HepG2 (cell line): Measurements from ENCODE around the gene GPT2. TPM values are rescaled to one million over a fixed set of nuclear protein-coding genes. Genes with fewer than 3 reads are reported as not detected.

Experiments used
- ARNT ChIP-seq: fragments of 450-650 bp; IDR thresholded peaks from 2 replicates; pipeline ENCODE4 v1.6.1; 2017
- ELF3 ChIP-seq: IDR thresholded peaks from 2 replicates; pipeline ENCODE4 v1.6.1; 2016; ENCODE audit warnings: missing genetic modification reagents, missing compliant biosample characterization
- FOSL2 ChIP-seq: sonication (generic); formaldehyde crosslinking; IDR thresholded peaks from 2 replicates; pipeline ENCODE4 v1.4.0; 2020; ENCODE audit warnings: missing genetic modification reagents
- GABPB1 ChIP-seq: IDR thresholded peaks from 2 replicates; pipeline ENCODE4 v1.6.1; 2016; ENCODE audit warnings: mild to moderate bottlenecking, missing genetic modification reagents, moderate library complexity, missing compliant biosample characterization
- GZF1 ChIP-seq: sonication (generic); formaldehyde crosslinking; IDR thresholded peaks from 2 replicates; pipeline ENCODE4 v1.5.1; 2020; ENCODE audit warnings: mild to moderate bottlenecking, missing genetic modification reagents
- KDM1A ChIP-seq: IDR thresholded peaks from 2 replicates; pipeline ENCODE4 v1.6.1; 2016; ENCODE audit warnings: missing compliant biosample characterization
- KLF16 ChIP-seq, 2 experiments: sonication (generic) in 1 of 2; formaldehyde crosslinking in 1 of 2; IDR thresholded peaks; 2 replicates each; pipeline versions ENCODE4 v1.6.1 to v1.8.0; 2016 to 2023; ENCODE audit warnings: missing genetic modification reagents in 2 of 2, missing compliant biosample characterization in 1 of 2
- MED1 ChIP-seq: sonication (generic); formaldehyde crosslinking; IDR thresholded peaks from 2 replicates; pipeline ENCODE4 v1.4.0; 2020; ENCODE audit warnings: missing genetic modification reagents
- NBN ChIP-seq: fragments of 450-650 bp; conservative IDR thresholded peaks from 2 replicates; pipeline ENCODE4 v1.6.1; 2017
- NFE2 ChIP-seq: sonication (generic); formaldehyde crosslinking; IDR thresholded peaks from 2 replicates; pipeline ENCODE4 v1.4.0; 2020; ENCODE audit warnings: missing genetic modification reagents
- NR2F1 ChIP-seq, 2 experiments: fragments of 450-650 bp in 1 of 2; formaldehyde crosslinking in 1 of 2; IDR thresholded peaks; 2 replicates each; pipeline versions ENCODE4 v1.5.0 to v1.6.1; 2016 to 2020; ENCODE audit warnings: mild to moderate bottlenecking in 1 of 2, missing compliant biosample characterization in 1 of 2, missing genetic modification reagents in 1 of 2, moderate library complexity in 1 of 2
- PHB2 ChIP-seq: fragments of 450-650 bp; IDR thresholded peaks from 2 replicates; pipeline ENCODE4 v1.6.1; 2018; ENCODE audit not compliant: partially characterized antibody
- RARA ChIP-seq: IDR thresholded peaks from 2 replicates; pipeline ENCODE4 v1.6.1; 2016; ENCODE audit warnings: missing genetic modification reagents, missing compliant biosample characterization
- RBFOX2 ChIP-seq: fragments of 200-400 bp; formaldehyde crosslinking; IDR thresholded peaks from 2 replicates; pipeline ENCODE4 v1.6.1; 2017; ENCODE audit warnings: low read depth, mild to moderate bottlenecking, low read length
- SOX13 ChIP-seq, 3 experiments: fragments of 450-650 bp in 1 of 3; sonication (generic) in 1 of 3; formaldehyde crosslinking in 1 of 3; IDR thresholded peaks in 2 of 3; conservative IDR thresholded peaks in 1 of 3; 2 replicates each; pipeline versions ENCODE4 v1.5.0 to v1.6.1; 2016 to 2020; ENCODE audit warnings: antibody characterized with exemption in 1 of 3, mild to moderate bottlenecking in 1 of 3, missing compliant biosample characterization in 1 of 3, missing genetic modification reagents in 1 of 3, moderate library complexity in 1 of 3
- TAF15 ChIP-seq: fragments of 200-400 bp; formaldehyde crosslinking; IDR thresholded peaks from one replicate; pipeline ENCODE4 v1.6.1; 2018; ENCODE audit warnings: mild to moderate bottlenecking, low read depth, low read length; ENCODE audit not compliant: poor library complexity, severe bottlenecking
- ZFP41 ChIP-seq: sonication (generic); formaldehyde crosslinking; IDR thresholded peaks from 2 replicates; pipeline ENCODE4 v1.4.0; 2020; ENCODE audit warnings: mild to moderate bottlenecking, missing genetic modification reagents, borderline replicate concordance
- ZMYM2 ChIP-seq: sonication (generic); formaldehyde crosslinking; IDR thresholded peaks from 2 replicates; pipeline ENCODE4 v1.8.0; 2022; ENCODE audit warnings: mild to moderate bottlenecking, missing genetic modification reagents
- ZMYM4 ChIP-seq: sonication (generic); formaldehyde crosslinking; IDR thresholded peaks from 2 replicates; pipeline ENCODE4 v1.8.1; 2023; ENCODE audit warnings: mild to moderate bottlenecking, missing genetic modification reagents
- ZNF296 ChIP-seq: sonication (generic); formaldehyde crosslinking; conservative IDR thresholded peaks from 2 replicates; pipeline ENCODE4 v1.5.0; 2020; ENCODE audit warnings: mild to moderate bottlenecking, missing genetic modification reagents
- ZNF326 ChIP-seq: sonication (generic); formaldehyde crosslinking; IDR thresholded peaks from 2 replicates; pipeline ENCODE4 v1.4.0; 2020; ENCODE audit warnings: missing genetic modification reagents, borderline replicate concordance
- ZNF44 ChIP-seq: sonication (generic); formaldehyde crosslinking; IDR thresholded peaks from 2 replicates; pipeline ENCODE4 v1.5.1; 2020; ENCODE audit warnings: mild to moderate bottlenecking, missing genetic modification reagents
- ZNF441 ChIP-seq: sonication (generic); formaldehyde crosslinking; IDR thresholded peaks from 2 replicates; pipeline ENCODE4 v1.7.0; 2021; ENCODE audit warnings: missing genetic modification reagents, borderline replicate concordance
- ZNF766 ChIP-seq: sonication (generic); formaldehyde crosslinking; IDR thresholded peaks from 2 replicates; pipeline ENCODE4 v1.5.0; 2020; ENCODE audit warnings: missing genetic modification reagents, borderline replicate concordance
- polyA plus RNA-seq, 8 experiments: library from polyadenylated mRNA; depleted of rRNA in 3 of 8; stranded (reverse) in 7 of 8; unstranded in 1 of 8; fragments of >200 nt; fragmentation: Illumina TruSeq in 4 of 8; extraction: Trizol in 4 of 8; gene quantifications; 2 replicates each; pipeline versions ENCODE4 v1.2.1 to v1.2.3, GENCODE V29; 2011 to 2016; ENCODE audit warnings: low read depth in 4 of 8, missing spikeins in 1 of 8, mixed read lengths in 1 of 8; ENCODE audit not compliant: insufficient read depth in 1 of 8
- total RNA-seq, 5 experiments: library from RNA; depleted of rRNA; stranded (reverse); fragments of >200 nt; fragmentation: Illumina TruSeq; extraction: Trizol; gene quantifications; 2 replicates each; pipeline ENCODE4 v1.2.3, GENCODE V29; 2016; ENCODE audit warnings: low read depth in 1 of 5
- TF ChIP-seq, protein P1 (sequence below): sonication (generic); formaldehyde crosslinking; IDR thresholded peaks from 2 replicates; pipeline ENCODE4 v1.8.0; 2023; ENCODE audit warnings: mild to moderate bottlenecking, missing genetic modification reagents
- TF ChIP-seq, protein P2 (sequence below): sonication (generic); formaldehyde crosslinking; IDR thresholded peaks from 2 replicates; pipeline ENCODE4 v1.5.1; 2020; ENCODE audit warnings: mild to moderate bottlenecking, missing genetic modification reagents, moderate library complexity
- TF ChIP-seq, protein P3 (sequence below): sonication (generic); formaldehyde crosslinking; IDR thresholded peaks from 2 replicates; pipeline ENCODE4 v1.5.0; 2020; ENCODE audit warnings: mild to moderate bottlenecking, missing genetic modification reagents, borderline replicate concordance

The GPT2 gene
- total and polyA plus RNA-seq, 2 of the 13 experiments (the other 11 are each of a cell fraction or from before 2014, with no cell fraction given) = 138 to 267 TPM

DNA sequence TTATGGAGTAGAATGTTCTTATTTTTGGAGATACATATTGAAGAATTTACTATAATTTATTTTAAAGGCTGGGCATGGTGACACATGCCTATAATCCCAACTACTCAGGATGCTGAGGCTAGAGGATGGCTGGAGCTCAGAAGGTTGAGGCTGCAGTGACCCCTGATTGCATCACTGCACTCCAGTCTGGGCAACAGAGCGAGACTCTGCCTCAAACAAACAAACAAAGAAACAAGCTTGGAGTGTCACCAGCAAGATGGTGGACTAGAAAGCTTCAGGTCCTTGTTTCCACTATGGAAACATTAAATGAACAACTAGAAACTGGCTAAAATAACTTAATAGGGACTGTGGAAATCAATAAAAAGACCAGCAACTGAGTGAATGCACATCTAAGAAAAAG lies 17.9 kb upstream of the GPT2 start (continued):
- TF ChIP-seq GZF1 (CRISPR knock-in tag) (no peak), MED1 (CRISPR knock-in tag) (peak; percentile 61), FOSL2 (CRISPR knock-in tag) (peak; percentile 84), SOX13 (IDR thresholded peaks at IDR 0.05) (no peak), SOX13 (CRISPR knock-in tag; conservative IDR thresholded peaks at IDR 0.05 in 1 of 2, IDR thresholded peaks at IDR 0.05 in 1 of 2) (peak in 1 of 2 experiments; percentile 63; a peak in 2 of 4 replicates), NBN (no peak), ZNF326 (CRISPR knock-in tag) (no peak), NFE2 (no peak), ARNT (no peak), ZFP41 (CRISPR knock-in tag) (no peak), PHB2 (no peak), ZMYM2 (peak; percentile 77; the same call in 1 of the 2 replicates), ZNF296 (CRISPR knock-in tag) (no peak), RBFOX2 (no peak), RARA (CRISPR knock-in tag) (peak; percentile 87), ZNF766 (CRISPR knock-in tag) (no peak), TAF15 (no peak), GABPB1 (CRISPR knock-in tag) (no peak), ELF3 (peak; percentile 36; the same call in 1 of the 2 replicates), ZNF441 (CRISPR knock-in tag) (no peak), ZMYM4 (0 out of 2 replicates have a peak, but pooled peaks have one; percentile 42), KDM1A (peak; percentile 86; the same call in 1 of the 2 replicates), KLF16 (CRISPR knock-in tag; IDR thresholded peaks at IDR 0.05) (peak in 1 of 2 experiments; percentile 28; a peak in 1 of 4 replicates), ZNF44 (no peak), NR2F1 (CRISPR knock-in tag; IDR thresholded peaks at IDR 0.05) (peak; percentile 74 to 90)
- TF ChIP-seq, protein P1, sequence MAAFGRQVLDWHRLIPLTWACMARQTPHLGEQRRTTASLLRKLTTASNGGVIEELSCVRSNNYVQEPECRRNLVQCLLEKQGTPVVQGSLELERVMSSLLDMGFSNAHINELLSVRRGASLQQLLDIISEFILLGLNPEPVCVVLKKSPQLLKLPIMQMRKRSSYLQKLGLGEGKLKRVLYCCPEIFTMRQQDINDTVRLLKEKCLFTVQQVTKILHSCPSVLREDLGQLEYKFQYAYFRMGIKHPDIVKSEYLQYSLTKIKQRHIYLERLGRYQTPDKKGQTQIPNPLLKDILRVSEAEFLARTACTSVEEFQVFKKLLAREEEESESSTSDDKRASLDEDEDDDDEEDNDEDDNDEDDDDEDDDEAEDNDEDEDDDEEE (CRISPR knock-in tag) = no peak
- TF ChIP-seq, protein P2, sequence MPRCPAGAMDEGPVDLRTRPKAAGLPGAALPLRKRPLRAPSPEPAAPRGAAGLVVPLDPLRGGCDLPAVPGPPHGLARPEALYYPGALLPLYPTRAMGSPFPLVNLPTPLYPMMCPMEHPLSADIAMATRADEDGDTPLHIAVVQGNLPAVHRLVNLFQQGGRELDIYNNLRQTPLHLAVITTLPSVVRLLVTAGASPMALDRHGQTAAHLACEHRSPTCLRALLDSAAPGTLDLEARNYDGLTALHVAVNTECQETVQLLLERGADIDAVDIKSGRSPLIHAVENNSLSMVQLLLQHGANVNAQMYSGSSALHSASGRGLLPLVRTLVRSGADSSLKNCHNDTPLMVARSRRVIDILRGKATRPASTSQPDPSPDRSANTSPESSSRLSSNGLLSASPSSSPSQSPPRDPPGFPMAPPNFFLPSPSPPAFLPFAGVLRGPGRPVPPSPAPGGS (CRISPR knock-in tag) = no peak
- TF ChIP-seq, protein P3, sequence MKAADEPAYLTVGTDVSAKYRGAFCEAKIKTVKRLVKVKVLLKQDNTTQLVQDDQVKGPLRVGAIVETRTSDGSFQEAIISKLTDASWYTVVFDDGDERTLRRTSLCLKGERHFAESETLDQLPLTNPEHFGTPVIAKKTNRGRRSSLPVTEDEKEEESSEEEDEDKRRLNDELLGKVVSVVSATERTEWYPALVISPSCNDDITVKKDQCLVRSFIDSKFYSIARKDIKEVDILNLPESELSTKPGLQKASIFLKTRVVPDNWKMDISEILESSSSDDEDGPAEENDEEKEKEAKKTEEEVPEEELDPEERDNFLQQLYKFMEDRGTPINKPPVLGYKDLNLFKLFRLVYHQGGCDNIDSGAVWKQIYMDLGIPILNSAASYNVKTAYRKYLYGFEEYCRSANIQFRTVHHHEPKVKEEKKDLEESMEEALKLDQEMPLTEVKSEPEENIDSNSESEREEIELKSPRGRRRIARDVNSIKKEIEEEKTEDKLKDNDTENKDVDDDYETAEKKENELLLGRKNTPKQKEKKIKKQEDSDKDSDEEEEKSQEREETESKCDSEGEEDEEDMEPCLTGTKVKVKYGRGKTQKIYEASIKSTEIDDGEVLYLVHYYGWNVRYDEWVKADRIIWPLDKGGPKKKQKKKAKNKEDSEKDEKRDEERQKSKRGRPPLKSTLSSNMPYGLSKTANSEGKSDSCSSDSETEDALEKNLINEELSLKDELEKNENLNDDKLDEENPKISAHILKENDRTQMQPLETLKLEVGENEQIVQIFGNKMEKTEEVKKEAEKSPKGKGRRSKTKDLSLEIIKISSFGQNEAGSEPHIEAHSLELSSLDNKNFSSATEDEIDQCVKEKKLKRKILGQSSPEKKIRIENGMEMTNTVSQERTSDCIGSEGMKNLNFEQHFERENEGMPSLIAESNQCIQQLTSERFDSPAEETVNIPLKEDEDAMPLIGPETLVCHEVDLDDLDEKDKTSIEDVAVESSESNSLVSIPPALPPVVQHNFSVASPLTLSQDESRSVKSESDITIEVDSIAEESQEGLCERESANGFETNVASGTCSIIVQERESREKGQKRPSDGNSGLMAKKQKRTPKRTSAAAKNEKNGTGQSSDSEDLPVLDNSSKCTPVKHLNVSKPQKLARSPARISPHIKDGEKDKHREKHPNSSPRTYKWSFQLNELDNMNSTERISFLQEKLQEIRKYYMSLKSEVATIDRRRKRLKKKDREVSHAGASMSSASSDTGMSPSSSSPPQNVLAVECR (CRISPR knock-in tag) = no peak; the same call in 1 of the 2 replicates
